Adipocyte (in vitro differentiated cells): ENCODE data around the gene SGF29.
"Not testable (repeated sequence)": the region's sequence is repeated elsewhere in the genome, so short reads cannot be mapped to it uniquely, and the experiment has no call there.

Experiments used
- DNase-seq: peaks from one replicate; pipeline ENCODE4 v3.0.0-alpha.2; 2015; ENCODE audit warnings: low read depth
- H3K27me3 ChIP-seq: replicated peaks from 2 replicates; pipeline ENCODE4 v1.7.0; 2013; ENCODE audit warnings: mild to moderate bottlenecking, low read length, moderate library complexity; ENCODE audit not compliant: control insufficient read depth, insufficient read depth
- H3K36me3 ChIP-seq: 2 replicates; pipeline ENCODE4 v1.7.0; 2013; ENCODE audit warnings: low read length, mild to moderate bottlenecking, moderate library complexity; ENCODE audit not compliant: control insufficient read depth, insufficient read depth, severe bottlenecking
- H3K4me1 ChIP-seq: 2 replicates; pipeline ENCODE4 v1.7.0; 2013; ENCODE audit warnings: mild to moderate bottlenecking, low read length, moderate library complexity; ENCODE audit not compliant: control insufficient read depth, insufficient read depth
- H3K4me3 ChIP-seq: 2 replicates; pipeline ENCODE4 v1.7.0; 2013; ENCODE audit warnings: mild to moderate bottlenecking, low read length, moderate library complexity
- H3K9ac ChIP-seq: 2 replicates; pipeline ENCODE4 v1.7.0; 2013; ENCODE audit warnings: mild to moderate bottlenecking, low read length, moderate library complexity
- H3K9me3 ChIP-seq: 2 replicates; pipeline ENCODE4 v1.7.0; 2013; ENCODE audit warnings: mild to moderate bottlenecking, low read length, moderate library complexity; ENCODE audit not compliant: control insufficient read depth

Gene SGF29

GRCh38 chr16:28609631-28610594, 56.2 kb downstream of the SGF29 start, which contains the start of gene SULT1A1:
Gene SULT1A1, minus strand, starts transcription at chr16:28610044. Its CDS starts 1,189 bp downstream, at chr16:28608855.
- Histone ChIP-seq H3K27me3 (peaks cover 3% of the 10 kb centered on the region), H3K36me3 (no peaks in the 10 kb centered on the region), H3K4me3 (no peak within 1 kb of the TSS), H3K9me3 (no peaks in the 10 kb centered on the region), H3K9ac (no peak within 1 kb of the TSS), H3K4me1 (peaks cover 5% of the 10 kb centered on the region)
- no peak for DNase-seq

- no peak overlapping the region for H3K4me3 ChIP-seq
- no peak for DNase-seq
- no peak overlapping the region for H3K9ac ChIP-seq
- H3K27me3 ChIP-seq: peaks cover 3% of the 10 kb centered on the region
- H3K4me1 ChIP-seq: peaks cover 5% of the 10 kb centered on the region
- H3K9me3 ChIP-seq: no peaks in the 10 kb centered on the region
- no peaks in the 10 kb centered on the region for H3K36me3 ChIP-seq
These were observed 57.0 kb downstream of the SGF29 start for GRCh38 chr16:28610595-28611191.

- H3K4me3 ChIP-seq, H3K27me3 ChIP-seq, DNase-seq, H3K9ac ChIP-seq, H3K36me3 ChIP-seq, H3K9me3 ChIP-seq: not testable (repeated sequence)
- peaks cover 11% of the 10 kb centered on the region for H3K4me1 ChIP-seq
These were observed 58.9 kb downstream of the SGF29 start for GRCh38 chr16:28612359-28613280.

GRCh38 chr16:28613912-28614311, 60.2 kb downstream of the SGF29 start:
- H3K4me1 ChIP-seq: peaks cover 12% of the 10 kb centered on the region
- DNase-seq, H3K27me3 ChIP-seq, H3K36me3 ChIP-seq, H3K4me3 ChIP-seq, H3K9me3 ChIP-seq, H3K9ac ChIP-seq: not testable (repeated sequence)

- not testable (repeated sequence) for H3K9me3 ChIP-seq, DNase-seq, H3K9ac ChIP-seq, H3K4me1 ChIP-seq, H3K27me3 ChIP-seq, H3K36me3 ChIP-seq, H3K4me3 ChIP-seq
These were observed 60.8 kb downstream of the SGF29 start for GRCh38 chr16:28614561-28614960.

- not testable (repeated sequence) for H3K27me3 ChIP-seq, H3K9me3 ChIP-seq, H3K9ac ChIP-seq, H3K4me1 ChIP-seq, H3K36me3 ChIP-seq, H3K4me3 ChIP-seq
- peak; percentile 58 for DNase-seq
These were observed 61.9 kb downstream of the SGF29 start for GRCh38 chr16:28615486-28616223.

GRCh38 chr16:28616224-28616577, 62.5 kb downstream of the SGF29 start:
- not testable (repeated sequence) for H3K4me1 ChIP-seq, H3K36me3 ChIP-seq, H3K9me3 ChIP-seq, H3K9ac ChIP-seq, H3K4me3 ChIP-seq, H3K27me3 ChIP-seq, DNase-seq

- Histone ChIP-seq H3K9me3 (no peaks in the 10 kb centered on the region), H3K4me3 (no peak overlapping the region), H3K27me3 (no peaks in the 10 kb centered on the region), H3K4me1 (peaks cover 7% of the 10 kb centered on the region), H3K36me3 (no peaks in the 10 kb centered on the region), H3K9ac (no peak overlapping the region)
- no peak for DNase-seq
These were observed 62.9 kb downstream of the SGF29 start for GRCh38 chr16:28616636-28617035.

- no peak overlapping the region for H3K9ac ChIP-seq
- no peaks in the 10 kb centered on the region for H3K36me3 ChIP-seq
- no peaks in the 10 kb centered on the region for H3K27me3 ChIP-seq
- no peak overlapping the region for H3K4me3 ChIP-seq
- no peaks in the 10 kb centered on the region for H3K9me3 ChIP-seq
- peaks cover 7% of the 10 kb centered on the region for H3K4me1 ChIP-seq
- no peak for DNase-seq
These were observed 64.2 kb downstream of the SGF29 start for GRCh38 chr16:28617874-28618273.

GRCh38 chr16:28620316-28620715, 66.6 kb downstream of the SGF29 start:
- H3K9me3 ChIP-seq, H3K27me3 ChIP-seq, H3K4me3 ChIP-seq, H3K36me3 ChIP-seq, H3K9ac ChIP-seq, H3K4me1 ChIP-seq, DNase-seq: not testable (repeated sequence)
